Spleen (tissue), 7 donors: ENCODE data around the gene FBLN5.

Experiments
- POLR2A ChIP-seq, 3 donors: fragments of 450-650 bp; IDR thresholded peaks; one replicate each; pipeline ENCODE4 v1.5.1; 2017; ENCODE audit warnings: antibody characterized with exemption in 3 of 3, mild to moderate bottlenecking in 1 of 3
- POLR2AphosphoS5 ChIP-seq, 3 donors: sonication (generic); formaldehyde crosslinking; IDR thresholded peaks; one replicate each; pipeline ENCODE4 v1.5.1; 2017; ENCODE audit warnings: antibody characterized with exemption in 3 of 3
- TF ChIP-seq, protein P1 (sequence below), 11 experiments: fragments of 200-600 bp in 7 of 11; fragments of 450-650 bp in 4 of 11; sonication (generic) in 4 of 11; IDR thresholded peaks in 8 of 11; conservative IDR thresholded peaks in 3 of 11; 1 replicate in 7 of 11; 2 replicates in 4 of 11; pipeline versions ENCODE4 v1.4.0 to v1.8.0; 2016 to 2021; ENCODE audit warnings: antibody characterized with exemption in 11 of 11, inconsistent platforms in 4 of 11, mild to moderate bottlenecking in 1 of 11
- donor health status: DM: no; HTN: no; CAD: no; lungs with moderate emphysema.
- donor health status: DM: no; HTN: no; CAD: no.
- donor health status: DM: no; HTN: no; CAD: no.

DNA sequence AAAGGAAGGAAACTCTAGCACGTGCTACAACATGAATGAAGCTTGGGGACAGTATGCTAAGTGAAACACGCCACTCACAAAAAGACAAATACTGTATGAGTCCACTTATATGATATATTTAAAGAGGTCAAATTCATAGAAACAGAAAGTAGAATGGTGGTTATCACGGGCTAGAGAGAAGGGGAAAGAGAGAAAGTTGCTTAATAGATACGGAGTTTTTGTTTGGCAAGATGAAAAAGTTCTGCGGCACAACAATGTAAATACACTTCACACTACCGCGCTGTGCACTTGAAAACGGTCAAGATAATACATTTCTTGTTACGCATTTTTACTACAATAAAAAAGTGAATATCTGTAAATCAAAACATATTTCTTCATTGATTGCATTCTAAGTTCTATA is 37.3 kb downstream of the FBLN5 start:
- TF ChIP-seq POLR2A (IDR thresholded peaks at IDR 0.05) (no peak), POLR2AphosphoS5 (IDR thresholded peaks at IDR 0.05) (no peak)
- TF ChIP-seq, protein P1, sequence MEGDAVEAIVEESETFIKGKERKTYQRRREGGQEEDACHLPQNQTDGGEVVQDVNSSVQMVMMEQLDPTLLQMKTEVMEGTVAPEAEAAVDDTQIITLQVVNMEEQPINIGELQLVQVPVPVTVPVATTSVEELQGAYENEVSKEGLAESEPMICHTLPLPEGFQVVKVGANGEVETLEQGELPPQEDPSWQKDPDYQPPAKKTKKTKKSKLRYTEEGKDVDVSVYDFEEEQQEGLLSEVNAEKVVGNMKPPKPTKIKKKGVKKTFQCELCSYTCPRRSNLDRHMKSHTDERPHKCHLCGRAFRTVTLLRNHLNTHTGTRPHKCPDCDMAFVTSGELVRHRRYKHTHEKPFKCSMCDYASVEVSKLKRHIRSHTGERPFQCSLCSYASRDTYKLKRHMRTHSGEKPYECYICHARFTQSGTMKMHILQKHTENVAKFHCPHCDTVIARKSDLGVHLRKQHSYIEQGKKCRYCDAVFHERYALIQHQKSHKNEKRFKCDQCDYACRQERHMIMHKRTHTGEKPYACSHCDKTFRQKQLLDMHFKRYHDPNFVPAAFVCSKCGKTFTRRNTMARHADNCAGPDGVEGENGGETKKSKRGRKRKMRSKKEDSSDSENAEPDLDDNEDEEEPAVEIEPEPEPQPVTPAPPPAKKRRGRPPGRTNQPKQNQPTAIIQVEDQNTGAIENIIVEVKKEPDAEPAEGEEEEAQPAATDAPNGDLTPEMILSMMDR (IDR thresholded peaks at IDR 0.05 in 8 of 11, conservative IDR thresholded peaks at IDR 0.05 in 3 of 11), result no peak
